ENCODE measurements around the gene GPT2.

The GPT2 gene

GRCh38 chr16:46968063-46968435 lies 83.9 kb downstream of the GPT2 start:
- DNase-seq (ENCODE audit: low read depth), result no peak

GRCh38 chr16:46970089-46970488 lies 85.9 kb downstream of the GPT2 start:
- DNase-seq (ENCODE audit: low read depth), result no peak

- DNase-seq (ENCODE audit: low read depth), result no peak
These were observed 87.1 kb downstream of the GPT2 start for GRCh38 chr16:46971271-46971670.

- no peak for DNase-seq (ENCODE audit: low read depth)
These were observed 88.5 kb downstream of the GPT2 start for GRCh38 chr16:46972429-46973206.

- DNase-seq (ENCODE audit: low read depth), result peak; percentile 68
These were observed 89.2 kb downstream of the GPT2 start, which contains the start of gene DNAJA2 for GRCh38 chr16:46973207-46973995. Gene DNAJA2, minus strand, starts transcription at chr16:46973674. Its CDS starts 102 bp downstream, at chr16:46973572.

GRCh38 chr16:46973996-46974324 lies 89.8 kb downstream of the GPT2 start:
- no peak for DNase-seq (ENCODE audit: low read depth)

GRCh38 chr16:46974352-46974751 lies 90.2 kb downstream of the GPT2 start:
- no peak for DNase-seq (ENCODE audit: low read depth)

- no peak for DNase-seq (ENCODE audit: low read depth)
These were observed 91.0 kb downstream of the GPT2 start for GRCh38 chr16:46975165-46975564.

- no peak for DNase-seq (ENCODE audit: low read depth)
These were observed 91.8 kb downstream of the GPT2 start for GRCh38 chr16:46975908-46976470.

GRCh38 chr16:46976550-46976949 lies 92.4 kb downstream of the GPT2 start:
- no peak for DNase-seq (ENCODE audit: low read depth)
